Testis (tissue), 2 donors: ENCODE data around the gene REPS1.

Experiments used
- POLR2A ChIP-seq: fragments of 450-650 bp; IDR thresholded peaks from one replicate; pipeline ENCODE4 v1.6.1; 2017; ENCODE audit warnings: antibody characterized with exemption, mild to moderate bottlenecking, moderate library complexity
- TF ChIP-seq, protein P1 (sequence below), 3 experiments: fragments of 450-650 bp in 2 of 3; fragments of 200-600 bp in 1 of 3; sonication (generic) in 1 of 3; IDR thresholded peaks; one replicate each; pipeline ENCODE4 v1.5.1; 2016 to 2019; ENCODE audit warnings: antibody characterized with exemption in 3 of 3, mild to moderate bottlenecking in 2 of 3, moderate library complexity in 1 of 3

DNA sequence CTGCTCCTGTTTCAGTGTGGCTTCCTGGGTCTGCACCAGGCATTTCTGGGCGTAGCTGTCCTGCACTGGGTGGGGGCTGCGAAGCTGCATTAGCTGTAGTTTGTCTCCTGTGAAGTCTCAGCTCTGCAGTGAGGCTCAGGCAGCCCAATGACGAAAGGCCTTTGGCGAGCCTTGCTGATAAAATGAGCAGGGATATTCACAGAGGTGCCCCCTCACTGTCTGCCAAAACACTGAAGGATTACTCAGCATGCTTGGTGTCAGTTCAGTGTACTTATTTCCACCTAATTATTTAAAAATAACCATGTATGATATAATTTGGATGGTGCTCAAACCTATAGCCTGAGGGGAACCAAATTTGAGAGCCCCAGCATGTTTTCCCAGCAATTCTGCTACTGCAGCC is 118.7 kb downstream of the REPS1 start:
- TF ChIP-seq, protein P1, sequence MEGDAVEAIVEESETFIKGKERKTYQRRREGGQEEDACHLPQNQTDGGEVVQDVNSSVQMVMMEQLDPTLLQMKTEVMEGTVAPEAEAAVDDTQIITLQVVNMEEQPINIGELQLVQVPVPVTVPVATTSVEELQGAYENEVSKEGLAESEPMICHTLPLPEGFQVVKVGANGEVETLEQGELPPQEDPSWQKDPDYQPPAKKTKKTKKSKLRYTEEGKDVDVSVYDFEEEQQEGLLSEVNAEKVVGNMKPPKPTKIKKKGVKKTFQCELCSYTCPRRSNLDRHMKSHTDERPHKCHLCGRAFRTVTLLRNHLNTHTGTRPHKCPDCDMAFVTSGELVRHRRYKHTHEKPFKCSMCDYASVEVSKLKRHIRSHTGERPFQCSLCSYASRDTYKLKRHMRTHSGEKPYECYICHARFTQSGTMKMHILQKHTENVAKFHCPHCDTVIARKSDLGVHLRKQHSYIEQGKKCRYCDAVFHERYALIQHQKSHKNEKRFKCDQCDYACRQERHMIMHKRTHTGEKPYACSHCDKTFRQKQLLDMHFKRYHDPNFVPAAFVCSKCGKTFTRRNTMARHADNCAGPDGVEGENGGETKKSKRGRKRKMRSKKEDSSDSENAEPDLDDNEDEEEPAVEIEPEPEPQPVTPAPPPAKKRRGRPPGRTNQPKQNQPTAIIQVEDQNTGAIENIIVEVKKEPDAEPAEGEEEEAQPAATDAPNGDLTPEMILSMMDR (IDR thresholded peaks at IDR 0.05): no peak
- TF ChIP-seq POLR2A: no peak
